GM19193 (cell line): Measurements from ENCODE around the gene ZCWPW1.

ENCODE experiments used
- POLR2A ChIP-seq: IDR thresholded peaks from 4 replicates; pipeline ENCODE4 v1.6.1; 2011; ENCODE audit not compliant: insufficient read depth, insufficient read length; ENCODE audit errors: extremely low read depth

The ZCWPW1 gene

DNA sequence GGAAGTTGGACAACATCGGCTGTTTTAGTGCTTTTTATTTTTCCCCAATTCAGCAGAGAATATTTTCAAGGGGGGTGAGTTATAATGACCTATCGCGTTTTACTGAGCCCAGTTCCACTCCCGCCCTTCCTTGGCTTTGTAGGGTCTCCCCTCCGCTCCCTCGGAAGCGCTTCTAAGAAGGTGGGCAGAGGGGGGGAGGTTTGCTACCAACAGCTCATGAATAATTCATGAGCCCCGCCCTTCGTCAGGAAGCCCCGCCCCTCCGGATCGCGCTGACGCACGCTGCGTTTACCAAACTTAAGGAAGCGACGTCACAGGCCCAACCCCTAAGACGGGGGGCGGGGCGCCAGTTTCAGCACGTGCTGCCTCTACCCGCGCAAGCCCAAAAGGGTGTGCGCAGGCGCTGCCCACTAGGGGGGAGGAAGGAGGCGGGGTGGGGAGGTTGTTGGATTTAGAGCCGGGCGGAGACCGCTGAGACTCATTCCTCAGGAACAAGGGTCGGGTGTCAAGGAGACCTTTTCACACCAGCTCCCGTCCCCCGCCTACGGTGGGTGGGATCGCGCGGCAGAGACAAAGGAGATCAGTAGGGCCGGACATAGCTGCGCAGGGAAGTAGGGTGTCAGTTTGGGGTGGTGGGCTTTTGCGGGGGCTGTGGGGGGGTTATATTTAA lies 599 bp upstream of the ZCWPW1 start:
- TF ChIP-seq POLR2A: peak; percentile 72

DNA sequence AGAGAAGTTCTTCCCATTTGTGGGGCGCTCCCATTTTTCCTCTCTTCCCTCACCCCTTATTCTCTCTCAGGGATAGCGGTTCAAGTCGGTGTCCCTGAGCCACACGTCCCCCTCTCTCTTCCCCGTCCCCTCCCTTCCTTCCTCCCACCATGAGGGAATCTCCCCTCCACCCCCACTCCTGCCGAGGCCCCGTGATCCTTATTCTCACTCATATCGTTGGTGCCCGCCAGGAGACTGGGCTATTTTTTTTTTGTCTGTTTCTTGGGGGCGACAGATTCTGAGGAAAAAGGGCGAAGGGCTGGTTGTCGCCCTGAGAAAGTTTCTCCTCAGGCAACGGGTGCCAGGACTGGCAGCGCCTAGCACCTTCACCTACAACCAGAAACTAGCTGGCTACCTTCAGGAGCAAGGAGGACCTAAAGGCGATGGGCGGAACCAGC lies 723 bp downstream of the ZCWPW1 start:
- TF ChIP-seq POLR2A: no peak

DNA sequence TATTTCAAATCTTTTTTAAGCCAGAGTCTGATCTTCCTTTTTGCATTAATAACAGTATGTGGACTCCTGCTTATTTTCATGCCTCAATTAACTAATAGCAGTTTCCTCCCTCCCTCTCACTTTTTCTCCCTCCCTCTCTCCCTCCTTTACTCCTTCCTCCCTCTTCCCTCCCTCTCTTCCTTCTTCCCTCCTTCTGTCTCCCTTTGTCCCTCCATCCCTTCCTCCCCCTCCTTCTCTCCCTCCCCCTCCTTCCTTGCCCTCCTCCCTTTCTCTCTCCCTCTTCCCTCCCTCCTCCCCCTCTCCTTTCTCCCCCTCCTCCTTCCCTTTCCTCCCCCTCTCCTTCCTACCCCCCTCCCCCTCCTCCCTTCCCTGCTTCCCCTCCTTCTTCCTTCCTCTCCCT lies 2.0 kb downstream of the ZCWPW1 start:
- TF ChIP-seq POLR2A: no peak

DNA sequence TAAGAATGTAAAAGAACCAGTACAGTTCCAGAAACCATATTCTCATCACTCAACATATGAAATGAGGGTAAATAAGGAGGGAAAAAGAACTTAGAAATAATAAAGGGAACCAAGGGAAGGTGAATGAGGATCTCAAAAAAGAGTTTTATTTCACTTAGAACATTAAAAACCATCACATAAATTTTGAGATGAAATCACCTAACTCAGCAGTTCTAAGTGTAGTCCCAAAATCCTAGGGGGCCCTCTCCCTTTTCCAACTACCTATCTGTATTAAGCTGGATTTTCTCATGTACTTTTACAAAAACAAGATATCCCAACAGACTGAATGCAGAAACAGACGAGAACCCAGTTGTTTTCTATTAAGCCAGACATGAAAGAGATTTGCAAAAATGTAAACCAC lies 3.2 kb downstream of the ZCWPW1 start:
- no peak for TF ChIP-seq POLR2A

DNA sequence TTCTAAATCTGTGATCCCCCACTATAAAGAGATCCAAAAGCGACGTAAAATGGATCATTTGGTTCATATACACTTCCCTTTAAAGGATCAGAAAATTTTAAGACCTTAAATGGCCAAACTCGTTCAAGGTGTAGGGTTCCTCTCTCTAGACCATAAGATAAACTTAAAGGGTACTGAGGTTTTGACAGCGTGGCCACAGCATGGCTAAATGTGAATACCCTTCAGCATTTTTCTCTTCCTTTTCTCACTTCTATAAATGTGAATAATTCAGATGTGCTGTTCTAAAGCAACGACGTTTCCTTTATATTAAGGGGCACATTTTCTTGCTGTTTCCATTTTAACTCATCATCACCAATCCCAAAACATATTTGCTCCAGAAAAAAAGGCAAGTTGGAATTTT lies 5.2 kb downstream of the ZCWPW1 start:
- no peak for TF ChIP-seq POLR2A

DNA sequence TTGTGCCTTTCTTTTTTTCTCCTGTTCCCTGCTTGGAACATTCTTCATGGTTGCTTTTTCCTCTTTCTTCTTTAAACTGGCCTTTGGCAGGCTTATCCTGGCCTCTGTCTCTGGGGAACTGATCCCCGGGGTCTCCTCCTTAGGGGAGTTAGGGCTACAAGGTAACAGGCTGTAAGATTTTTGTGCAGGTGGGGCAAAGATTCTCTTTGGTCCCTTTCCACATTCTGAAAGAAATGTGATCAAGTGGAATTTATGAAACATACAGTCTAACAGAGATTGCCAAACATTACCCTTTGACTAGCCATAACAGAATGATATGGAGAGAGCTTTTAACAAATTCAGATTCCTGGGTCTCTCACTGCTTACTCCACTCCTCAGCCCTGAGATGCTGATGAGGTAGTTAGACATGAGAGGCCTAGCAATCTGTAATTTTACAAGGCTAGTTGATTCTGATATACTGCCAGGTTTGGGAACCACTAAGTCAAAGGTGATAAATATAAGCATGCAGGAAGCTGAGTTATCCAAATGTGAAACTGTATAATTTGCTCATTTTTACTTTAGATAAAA lies 8.8 kb downstream of the ZCWPW1 start:
- TF ChIP-seq POLR2A: no peak

DNA sequence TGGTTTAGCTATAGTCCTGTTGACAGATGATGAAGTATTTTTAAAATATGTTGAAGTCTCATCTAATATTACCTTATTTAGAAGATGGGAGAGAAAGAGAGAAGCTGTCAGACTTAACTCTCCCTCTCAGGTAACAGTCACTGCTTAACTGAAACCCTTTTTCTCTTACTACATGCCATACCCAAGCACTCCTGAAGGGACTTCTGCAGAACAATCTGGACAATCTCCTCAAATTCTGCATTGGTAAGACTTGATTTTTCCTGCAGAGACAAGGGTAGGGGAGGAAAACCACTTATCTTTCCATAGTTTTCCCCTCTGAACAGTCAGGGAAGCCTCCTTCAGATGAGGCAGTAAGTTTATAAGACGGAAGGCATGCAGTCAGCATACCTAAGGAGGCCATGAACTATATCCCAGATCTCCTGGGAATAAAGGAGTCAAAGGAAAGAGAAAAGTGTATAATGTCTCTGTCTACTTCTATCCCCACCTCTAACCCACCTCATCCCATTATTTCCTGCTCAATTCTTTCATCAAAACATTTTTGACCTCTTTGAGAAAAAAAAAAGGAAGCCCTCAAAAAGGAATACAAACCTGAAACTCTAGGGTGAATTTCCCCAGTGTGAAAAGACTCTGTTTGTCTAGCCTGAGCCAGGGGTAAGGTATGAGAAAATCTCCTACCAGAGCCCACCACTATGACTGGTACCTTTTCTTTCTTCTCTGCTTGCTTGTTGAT lies 9.4 kb downstream of the ZCWPW1 start:
- no peak for TF ChIP-seq POLR2A

DNA sequence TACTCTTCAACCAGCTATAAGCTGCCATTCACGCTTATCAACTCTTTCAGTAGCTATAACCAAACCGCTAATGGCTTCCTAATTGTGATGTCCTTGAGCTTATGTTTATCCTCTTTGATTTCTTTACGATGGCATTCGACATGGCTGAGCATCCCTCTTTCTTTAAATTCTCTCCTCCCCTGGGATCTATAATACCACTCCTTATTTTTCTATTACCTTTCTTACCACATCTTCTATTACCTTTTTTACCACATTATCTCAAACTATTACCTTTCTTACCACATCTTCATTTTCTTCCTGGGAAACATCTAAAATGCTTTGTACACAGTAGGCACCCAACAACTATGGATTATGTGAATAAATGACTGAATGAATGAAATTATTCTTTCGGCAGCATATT lies 13.1 kb downstream of the ZCWPW1 start:
- TF ChIP-seq POLR2A: no peak

DNA sequence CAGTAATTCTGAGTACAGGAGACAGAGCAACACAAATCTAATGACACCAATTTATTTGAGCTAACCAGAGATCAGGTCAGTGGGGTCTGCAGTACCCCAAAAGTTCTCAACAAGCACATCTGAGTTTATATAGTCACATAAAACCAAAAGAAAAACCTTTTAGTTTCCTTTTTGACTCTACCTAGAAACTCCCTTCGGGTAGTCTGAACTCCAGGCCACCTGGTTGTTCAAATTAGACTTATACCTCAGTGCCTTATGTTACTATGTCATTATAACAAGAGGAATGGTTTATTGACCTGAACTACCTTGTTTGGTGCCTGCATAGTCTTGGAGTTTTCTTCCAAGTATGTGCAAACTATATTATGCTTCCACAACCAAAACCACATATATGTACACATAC lies 14.6 kb downstream of the ZCWPW1 start:
- TF ChIP-seq POLR2A: no peak

DNA sequence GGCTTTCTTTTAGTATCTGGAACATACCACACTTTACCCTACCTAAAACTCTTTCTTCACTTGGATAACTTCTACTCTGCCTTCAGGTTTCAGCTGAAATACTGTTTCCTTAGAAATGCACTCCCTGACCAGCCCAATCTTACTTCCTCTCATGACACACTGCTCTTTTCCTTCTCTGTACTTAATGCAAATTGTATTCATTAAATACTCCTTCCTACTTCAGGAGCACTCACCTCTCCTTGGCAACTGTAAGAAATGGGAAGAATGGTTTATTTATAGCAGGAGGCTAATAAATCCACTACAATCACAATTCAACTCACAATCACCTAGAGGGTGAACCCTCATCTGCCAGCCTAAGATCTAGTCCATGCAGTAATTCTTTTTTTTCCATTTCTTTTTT lies 15.2 kb downstream of the ZCWPW1 start:
- no peak for TF ChIP-seq POLR2A

DNA sequence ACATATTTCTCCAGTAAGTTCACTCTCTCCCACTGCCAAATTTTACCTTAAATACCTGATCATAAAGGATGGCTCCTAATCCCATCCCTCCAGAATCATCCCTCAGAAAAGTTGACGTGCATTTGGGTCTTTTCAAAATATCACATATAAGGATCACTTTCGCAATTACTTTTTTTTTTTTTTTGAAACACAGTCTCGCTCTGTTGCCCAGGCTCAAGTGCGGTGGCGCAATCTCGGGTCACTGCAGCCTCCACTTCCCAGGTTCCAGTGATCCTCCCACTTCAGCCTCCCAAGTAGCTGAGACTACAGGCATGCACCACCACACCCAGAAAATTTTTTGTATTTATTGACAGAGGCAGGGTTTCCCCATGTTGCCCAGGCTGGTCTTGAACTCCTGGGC lies 17.4 kb downstream of the ZCWPW1 start:
- TF ChIP-seq POLR2A: no peak

DNA sequence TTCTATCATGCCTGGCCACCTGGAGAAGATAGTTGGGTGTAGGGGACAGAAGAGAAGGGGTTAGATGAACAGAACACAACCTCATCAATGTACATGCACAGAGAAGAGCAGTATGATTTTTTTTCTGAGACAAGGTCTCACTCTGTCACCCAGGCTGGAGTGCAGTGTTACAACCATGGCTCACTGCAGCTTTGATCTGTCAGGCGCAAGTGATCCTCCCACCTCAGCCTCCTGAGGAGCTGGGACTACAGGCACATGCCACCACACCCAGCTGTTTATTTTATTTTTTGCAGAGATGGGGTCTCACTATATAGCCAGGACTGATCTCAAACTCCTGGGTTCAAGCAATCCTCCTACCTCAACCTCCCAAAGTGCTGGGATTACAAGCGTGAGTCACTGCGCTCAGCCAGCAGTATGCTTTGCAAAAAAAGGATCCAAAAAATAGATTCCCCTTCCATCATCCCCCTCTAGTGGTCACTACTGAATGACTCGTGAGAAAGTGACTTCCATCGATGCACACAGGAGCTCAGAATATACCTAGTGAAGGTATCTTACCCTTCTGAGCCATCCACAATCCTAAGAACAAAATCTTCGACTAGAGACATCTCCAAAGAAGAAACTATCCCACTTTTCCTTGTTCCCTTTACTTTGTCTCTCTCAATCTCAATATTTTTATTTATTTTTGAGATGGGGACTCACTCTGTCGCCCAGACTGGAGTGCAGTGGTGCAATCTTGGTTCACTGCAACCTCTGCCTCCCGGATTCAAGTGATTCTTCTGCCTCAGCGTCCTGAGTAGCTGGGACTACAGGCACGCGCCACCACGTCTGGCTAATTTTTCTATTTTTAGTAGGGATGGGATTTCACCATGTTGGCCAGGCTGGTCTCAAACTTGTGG lies 21.0 kb downstream of the ZCWPW1 start:
- TF ChIP-seq POLR2A: no peak

DNA sequence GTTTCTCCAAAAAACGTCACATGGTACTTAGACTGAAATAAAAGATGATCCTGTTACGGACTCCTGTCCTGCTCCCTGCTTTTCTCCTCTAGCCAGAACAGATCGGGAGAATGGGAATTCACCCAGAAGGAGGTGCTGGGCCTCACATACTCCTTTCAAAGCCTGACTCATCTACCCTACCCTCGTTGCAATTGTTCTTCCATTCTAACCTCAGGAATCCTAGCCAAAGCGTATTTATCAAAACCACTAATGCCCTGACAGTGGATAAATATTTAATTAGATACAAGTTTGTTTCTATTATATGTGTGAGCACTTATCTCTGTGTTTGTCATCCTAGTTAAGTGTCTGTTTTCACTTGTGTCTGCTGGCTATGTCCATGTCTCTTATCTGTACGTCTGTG lies 21.7 kb downstream of the ZCWPW1 start:
- TF ChIP-seq POLR2A: no peak

DNA sequence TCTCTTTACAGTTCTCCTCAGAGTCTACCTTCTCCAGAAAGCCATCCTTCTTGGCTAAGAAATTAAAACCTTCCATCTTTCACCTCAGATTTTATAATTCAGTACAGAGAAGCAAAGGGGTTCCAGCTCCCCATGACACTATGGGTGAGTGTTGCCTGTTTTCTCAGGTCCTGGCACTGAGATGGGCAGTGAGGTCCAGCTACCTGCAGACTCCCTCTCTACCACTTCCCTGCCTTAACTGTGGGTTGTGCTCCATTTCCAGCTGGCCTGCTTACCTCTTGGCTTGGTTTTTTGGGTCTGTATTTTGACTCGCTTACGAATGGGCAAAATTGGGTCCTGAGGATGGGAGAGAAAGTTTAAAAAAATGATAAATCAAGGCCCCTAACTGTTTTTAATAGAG lies 26.3 kb downstream of the ZCWPW1 start:
- TF ChIP-seq POLR2A: no peak

DNA sequence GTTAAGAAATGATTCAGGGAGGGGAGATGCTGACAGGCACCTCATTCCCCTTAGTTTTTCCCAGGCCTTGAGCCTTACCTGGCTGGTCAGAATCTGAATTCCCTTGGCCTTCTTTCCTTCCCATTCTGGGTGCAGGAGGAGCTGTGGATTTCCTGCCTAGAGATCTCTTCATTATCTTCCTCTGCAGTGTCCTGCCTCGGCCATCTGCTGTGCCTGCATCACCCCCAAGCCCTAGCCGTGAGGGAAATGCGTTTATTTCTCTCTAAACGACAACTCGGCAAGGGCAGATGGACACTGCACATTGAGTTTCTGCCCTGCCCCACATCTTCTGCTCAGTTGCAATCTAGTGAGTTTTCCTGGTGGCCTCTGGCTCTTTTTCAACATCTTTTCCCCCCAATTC lies 26.7 kb downstream of the ZCWPW1 start:
- TF ChIP-seq POLR2A: no peak
